ENCODE measurements around the gene TPCN1. TPM values are rescaled to one million over a fixed set of nuclear protein-coding genes. Genes with fewer than 3 reads are reported as not detected.

TPCN1 gene
- total and polyA plus RNA-seq, 2 of the 8 experiments (the other 6 are each of a cell fraction or from before 2014, with no cell fraction given) = 14.9 to 21.4 TPM

DNA sequence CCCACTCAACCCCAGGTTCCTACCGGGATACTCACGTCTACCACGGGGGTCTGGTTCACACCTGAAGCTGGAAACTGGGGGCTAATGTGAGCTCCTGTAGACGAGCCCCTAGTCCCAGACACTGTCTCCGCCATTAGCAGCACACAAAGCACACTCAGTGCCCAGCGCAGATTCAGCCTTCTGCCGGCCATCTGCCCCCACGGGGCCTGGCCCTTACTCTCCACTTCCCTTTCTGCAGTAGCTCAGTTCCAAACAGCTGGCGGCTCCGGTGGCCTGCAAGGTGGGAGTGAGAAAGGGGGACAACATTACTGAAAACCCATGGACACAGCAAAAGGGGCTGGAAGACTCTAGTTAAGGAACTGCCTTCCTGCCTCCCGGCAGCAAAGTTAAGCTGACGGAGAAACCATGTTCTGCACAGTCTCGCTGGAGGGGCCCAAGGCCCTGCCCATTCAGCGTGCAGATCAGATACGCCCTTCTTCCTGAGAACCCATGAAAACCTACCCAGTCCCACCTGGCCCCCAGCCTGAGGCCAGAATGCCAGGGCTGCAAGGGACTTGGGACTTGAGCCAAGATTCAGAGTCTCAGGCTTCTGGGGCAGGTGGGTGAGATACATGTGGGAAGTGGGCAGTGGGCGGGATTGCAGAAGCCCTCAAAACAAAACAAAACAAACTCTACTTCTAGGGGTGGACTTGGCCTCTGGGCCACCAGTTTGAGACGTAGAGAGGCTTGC, 111.6 kb downstream of the TPCN1 start:
- peaks cover 0 to 1% of the 10 kb centered on the region in 2 experiments for H4K20me1 ChIP-seq (replicated peaks in 1 of 2; ENCODE audit: control insufficient read depth in 1 of 2, insufficient read depth in 2 of 2, low read length in 2 of 2)
- no peaks in the 10 kb centered on the region for H3K79me2 ChIP-seq (ENCODE audit: control insufficient read depth in 1 of 2, insufficient read depth in 2 of 2, low read length in 2 of 2)
- H2BK15ac ChIP-seq (ENCODE audit: low read length) = no peak overlapping the region
- POLR2A ChIA-PET (ENCODE audit: partially characterized antibody) = interaction anchor here (0.7 to 1.2 kb wide), 4 partner anchors 9 to 83 kb away, joined by 3 to 5 read pairs (median 4); partner anchors contain the start of gene PLBD2
- no peaks in the 10 kb centered on the region for H3K36me3 ChIP-seq (ENCODE audit: control insufficient read depth in 2 of 4, insufficient read depth in 4 of 4, low read length in 3 of 4)
- H2BK12ac ChIP-seq (ENCODE audit: low read depth, low read length) = peak overlapping the region; percentile 50; the same call in 1 of the 2 replicates
- H3K23me2 ChIP-seq (ENCODE audit: low read depth, low read length) = peaks cover 5% of the 10 kb centered on the region; the same call in 1 of the 2 replicates
- CTCF ChIA-PET (ENCODE audit: partially characterized antibody) = interaction anchor here (0.9 to 1.9 kb wide), 6 partner anchors 11 to 544 kb away, joined by 3 to 5 read pairs (median 4); no protein-coding TSS in a partner anchor
- H3K56ac ChIP-seq (replicated peaks; ENCODE audit: insufficient read length, low read depth, low read length) = no peak overlapping the region
- H3K4me3 ChIP-seq (ENCODE audit: extremely low read depth in 1 of 4, insufficient read depth in 2 of 4, low read depth in 3 of 4, low read length in 4 of 4) = no peak overlapping the region
- no peak overlapping the region for H2AFZ ChIP-seq (ENCODE audit: low read length)
- no peak overlapping the region for H2BK20ac ChIP-seq (ENCODE audit: low read length)
- H3K4ac ChIP-seq (replicated peaks; ENCODE audit: insufficient read length, low read depth, low read length) = no peak overlapping the region
- no peak overlapping the region for H3K9ac ChIP-seq (replicated peaks in 1 of 4; ENCODE audit: extremely low read depth in 1 of 4, low read depth in 3 of 4, low read length in 3 of 4)
- no peak overlapping the region for H4K91ac ChIP-seq (replicated peaks; ENCODE audit: insufficient read length, low read length)
- no peak overlapping the region for H4K5ac ChIP-seq (ENCODE audit: insufficient read length, low read depth, low read length)
- peaks cover 0 to 5% (median 1%) of the 10 kb centered on the region in 4 experiments; a peak in 3 of 7 replicates for H3K4me1 ChIP-seq (replicated peaks in 1 of 4; ENCODE audit: control insufficient read depth in 3 of 4, insufficient read depth in 4 of 4, low read length in 3 of 4)
- H3K27ac ChIP-seq (ENCODE audit: low read depth, low read length) = no peak overlapping the region
- FAIRE-seq (no peak), DNase-seq (ENCODE audit: low read depth in 1 of 2, low spot score in 2 of 2) (no peak)
- 90% methylated on average over 17 of the region's 17 CpGs; no CpG with 5 or more reads in 1 of the 2 experiments for WGBS, 2 experiments (ENCODE audit: extremely low coverage in 1 of 2, insufficient coverage in 1 of 2, insufficient read length in 1 of 2, insufficient replicate concordance in 2 of 2, low coverage in 1 of 2, low lambda C conversion rate in 2 of 2, missing lambda C conversion rate in 1 of 2)
- no peaks in the 10 kb centered on the region for H3K79me1 ChIP-seq (ENCODE audit: low read depth, low read length)
- no peak overlapping the region; the same call in 1 of the 2 replicates for H4K8ac ChIP-seq (ENCODE audit: extremely low read depth, insufficient read depth, low read length)
- peak overlapping the region in 1 of 2 experiments; percentile 81; a peak in 1 of 4 replicates for H3K4me2 ChIP-seq (ENCODE audit: insufficient read depth in 1 of 2, low read depth in 2 of 2, low read length in 2 of 2)
- H2AK5ac ChIP-seq (ENCODE audit: low read depth, low read length) = no peak overlapping the region
- no peak for TF ChIP-seq PHF8 (conservative IDR thresholded peaks at IDR 0.05; ENCODE audit: low read depth, low read length)
- no peak overlapping the region for H2BK120ac ChIP-seq (replicated peaks; ENCODE audit: low read depth, low read length)
- H3K9me3 ChIP-seq (ENCODE audit: insufficient read depth in 2 of 2, low read depth in 1 of 2, low read length in 1 of 2) = no peaks in the 10 kb centered on the region
- no peak overlapping the region for H2BK5ac ChIP-seq (ENCODE audit: low read depth, low read length)
- no peak overlapping the region for H3K18ac ChIP-seq (ENCODE audit: extremely low read depth, low read length)
- peaks cover 0 to 11% (median 9%) of the 10 kb centered on the region in 4 experiments; a peak in 5 of 7 replicates for H3K27me3 ChIP-seq (replicated peaks in 1 of 4; ENCODE audit: control insufficient read depth in 3 of 4, extremely low read depth in 1 of 4, insufficient read depth in 3 of 4, low read length in 3 of 4)
- no peak overlapping the region for H3K14ac ChIP-seq (ENCODE audit: insufficient read length)
- H3K23ac ChIP-seq (ENCODE audit: insufficient read length) = no peak overlapping the region

Data from H1 (cell line).